ENCODE measurements around the gene RNF14.
A peak's percentile ranks its signal among the peaks of the same experiment; 100 is the strongest.

RNF14 gene

GRCh38 chr5:142012186-142012785 lies 43.4 kb downstream of the RNF14 start:
- no peak for DNase-seq (ENCODE audit: low spot score)
- in situ Hi-C loops (cut with MboI; ENCODE audit: low sequenced_read_pairs, unreplicated experiment), result no loop called here

DNA sequence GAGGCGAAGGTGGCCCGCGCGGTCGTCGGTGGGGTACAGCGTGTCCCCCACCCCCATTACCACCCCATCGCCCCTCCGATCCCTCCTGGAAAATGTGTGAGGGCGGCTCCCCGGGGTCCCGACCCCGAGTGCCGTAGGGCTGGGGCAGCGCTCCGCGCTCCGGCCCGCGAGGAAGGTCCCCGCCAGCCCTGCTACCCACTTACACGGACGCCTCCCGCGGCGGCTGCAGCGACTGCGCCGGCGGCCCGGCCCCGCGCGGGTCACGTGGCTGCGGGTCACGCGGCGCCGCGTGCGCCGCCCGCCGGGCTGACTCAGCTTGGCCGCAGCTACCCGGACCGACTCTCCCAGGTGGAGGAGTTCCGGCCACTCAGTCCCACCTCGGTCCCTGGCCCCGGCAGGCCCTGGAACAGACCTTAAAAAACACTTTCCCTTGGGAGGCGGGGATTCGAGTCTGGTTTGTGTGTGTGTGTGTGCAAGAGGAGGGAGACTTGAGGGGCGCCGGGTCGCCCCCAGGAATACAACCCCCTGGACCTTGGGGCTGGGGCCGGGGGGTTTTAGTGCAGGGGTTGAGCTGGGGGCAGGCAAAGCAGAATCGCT lies 44.0 kb downstream of the RNF14 start, which contains the start of gene GNPDA1:
Gene GNPDA1, minus strand, starts transcription at position 236 of the 597 bp plus-strand sequence. CDS start 992 bp downstream, outside the sequence.
- DNase-seq (ENCODE audit: low spot score), result peak; percentile 88
- TF ChIP-seq CTCF (IDR thresholded peaks at IDR 0.05; ENCODE audit: borderline replicate concordance, control extremely low read depth, extremely low read depth, insufficient read depth, missing control alignments), result peak; percentile 20
- in situ Hi-C loops (cut with MboI; ENCODE audit: low sequenced_read_pairs, unreplicated experiment), result no loop called here

More at GRCh38 chr5:142012186-142012785, 43.4 kb downstream of the RNF14 start:
- TF ChIP-seq CTCF (IDR thresholded peaks at IDR 0.05; ENCODE audit: borderline replicate concordance, control extremely low read depth, extremely low read depth, insufficient read depth, missing control alignments), result peak; percentile 18

- in situ Hi-C loops (cut with MboI; ENCODE audit: low sequenced_read_pairs, unreplicated experiment), result no loop called here
- no peak for DNase-seq (ENCODE audit: low spot score)
- TF ChIP-seq CTCF (IDR thresholded peaks at IDR 0.05; ENCODE audit: borderline replicate concordance, control extremely low read depth, extremely low read depth, insufficient read depth, missing control alignments), result no peak
Measured at GRCh38 chr5:142013734-142014521, 45.0 kb downstream of the RNF14 start.

GRCh38 chr5:142014911-142015584 lies 46.1 kb downstream of the RNF14 start:
- peak; percentile 59 for DNase-seq (ENCODE audit: low spot score)
- in situ Hi-C loops (cut with MboI; ENCODE audit: low sequenced_read_pairs, unreplicated experiment), result no loop called here
- TF ChIP-seq CTCF (IDR thresholded peaks at IDR 0.05; ENCODE audit: borderline replicate concordance, control extremely low read depth, extremely low read depth, insufficient read depth, missing control alignments), result peak; percentile 30

DNA sequence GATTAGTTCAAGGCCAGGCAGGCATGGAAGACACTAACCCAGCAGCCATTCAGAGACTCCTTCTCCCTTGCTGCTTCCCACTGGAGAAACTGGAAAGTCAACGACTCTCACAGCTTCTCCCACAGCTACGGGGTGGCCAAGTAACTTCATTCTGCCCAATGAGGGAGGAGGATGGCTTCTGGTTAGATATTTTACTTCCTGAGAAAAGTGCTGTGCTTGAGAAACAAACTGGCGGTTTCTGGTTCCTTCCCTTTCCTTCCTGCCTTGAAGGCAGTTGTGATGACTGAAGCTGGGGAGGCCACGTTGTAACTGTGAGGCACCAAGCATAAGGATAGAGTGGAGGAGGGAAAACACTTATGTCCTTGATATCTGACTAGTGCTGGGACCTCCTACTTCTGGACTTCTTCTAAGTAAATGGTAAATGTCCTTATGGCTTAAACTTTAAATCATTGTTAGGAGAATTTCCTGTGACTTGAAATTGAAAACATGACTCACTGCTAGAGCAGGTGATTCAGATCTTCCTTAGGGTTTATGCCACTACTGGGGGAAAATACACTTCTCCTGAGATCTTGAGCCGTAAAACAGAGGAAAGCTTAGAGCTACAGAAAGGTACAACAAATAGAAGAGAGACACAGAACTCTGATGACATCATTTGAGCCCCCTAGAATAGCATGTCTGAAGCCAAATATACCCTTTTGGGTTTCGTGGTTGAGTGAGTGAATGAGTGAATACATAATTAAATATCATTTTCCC lies 47.1 kb downstream of the RNF14 start:
- in situ Hi-C loops (cut with MboI; ENCODE audit: low sequenced_read_pairs, unreplicated experiment), result no loop called here
- DNase-seq (ENCODE audit: low spot score), result no peak
- no peak for TF ChIP-seq CTCF (IDR thresholded peaks at IDR 0.05; ENCODE audit: borderline replicate concordance, control extremely low read depth, extremely low read depth, insufficient read depth, missing control alignments)

Data from GM13976 (cell line).